Calu3 (cell line): ENCODE results near the gene LRRK1. TPM values are rescaled to one million over a fixed set of nuclear protein-coding genes. Genes with fewer than 3 reads are reported as not detected.

ENCODE experiments used
- BruUV-seq: library from RNA; stranded (reverse); fragments of 400-500 nt; replicated peaks from 2 replicates; lab custom pipeline; 2021; lab: Mats Ljungman, UMichigan
- CTCF ChIA-PET: fragments of 300-600 bp; sonication (Branson Sonifier 250); formaldehyde crosslinking; loops from one replicate; lab custom pipeline; 2022; ENCODE audit warnings: antibody characterized with exemption; lab: Charles Lee
- DNase-seq: peaks from one replicate; pipeline ENCODE4 v3.0.0; 2022
- H3K27ac Mint-ChIP-seq: one replicate; pipeline ENCODE4 v1.8.0; 2022; ENCODE audit warnings: mixed read lengths; ENCODE audit not compliant: unreplicated experiment
- H3K27me3 Mint-ChIP-seq: one replicate; pipeline ENCODE4 v1.8.0; 2022; ENCODE audit warnings: mixed read lengths; ENCODE audit not compliant: unreplicated experiment
- H3K36me3 Mint-ChIP-seq: one replicate; pipeline ENCODE4 v1.8.0; 2022; ENCODE audit warnings: mild to moderate bottlenecking, moderate library complexity, mixed read lengths; ENCODE audit not compliant: insufficient read depth, unreplicated experiment
- H3K4me1 Mint-ChIP-seq: one replicate; pipeline ENCODE4 v1.8.0; 2022; ENCODE audit warnings: mild to moderate bottlenecking, low read depth, mixed read lengths; ENCODE audit not compliant: unreplicated experiment
- H3K4me3 Mint-ChIP-seq: one replicate; pipeline ENCODE4 v1.8.0; 2022; ENCODE audit warnings: mild to moderate bottlenecking, low read depth, moderate library complexity, mixed read lengths; ENCODE audit not compliant: unreplicated experiment
- H3K9me3 Mint-ChIP-seq: one replicate; pipeline ENCODE4 v1.8.0; 2022; ENCODE audit warnings: low read depth, mixed read lengths; ENCODE audit not compliant: unreplicated experiment
- intact Hi-C: fragments of 100-400 bp; cut with micrococcal nuclease; formaldehyde crosslinking; loops from one replicate; pipeline ENCODE4 v1.10.0; 2022; ENCODE audit not compliant: unreplicated experiment
- total RNA-seq: library from RNA; stranded (reverse); gene quantifications from 2 replicates; pipeline ENCODE4 v1.2.3, GENCODE V29; 2022
- TF ChIP-seq, protein P1 (sequence below): fragments of 200-600 bp; IDR thresholded peaks from one replicate; pipeline ENCODE4 v1.8.0; 2022; ENCODE audit warnings: antibody characterized with exemption; ENCODE audit not compliant: unreplicated experiment

LRRK1 gene
- total RNA-seq, 1 experiment from 2014 or later: 21.3 TPM

DNA sequence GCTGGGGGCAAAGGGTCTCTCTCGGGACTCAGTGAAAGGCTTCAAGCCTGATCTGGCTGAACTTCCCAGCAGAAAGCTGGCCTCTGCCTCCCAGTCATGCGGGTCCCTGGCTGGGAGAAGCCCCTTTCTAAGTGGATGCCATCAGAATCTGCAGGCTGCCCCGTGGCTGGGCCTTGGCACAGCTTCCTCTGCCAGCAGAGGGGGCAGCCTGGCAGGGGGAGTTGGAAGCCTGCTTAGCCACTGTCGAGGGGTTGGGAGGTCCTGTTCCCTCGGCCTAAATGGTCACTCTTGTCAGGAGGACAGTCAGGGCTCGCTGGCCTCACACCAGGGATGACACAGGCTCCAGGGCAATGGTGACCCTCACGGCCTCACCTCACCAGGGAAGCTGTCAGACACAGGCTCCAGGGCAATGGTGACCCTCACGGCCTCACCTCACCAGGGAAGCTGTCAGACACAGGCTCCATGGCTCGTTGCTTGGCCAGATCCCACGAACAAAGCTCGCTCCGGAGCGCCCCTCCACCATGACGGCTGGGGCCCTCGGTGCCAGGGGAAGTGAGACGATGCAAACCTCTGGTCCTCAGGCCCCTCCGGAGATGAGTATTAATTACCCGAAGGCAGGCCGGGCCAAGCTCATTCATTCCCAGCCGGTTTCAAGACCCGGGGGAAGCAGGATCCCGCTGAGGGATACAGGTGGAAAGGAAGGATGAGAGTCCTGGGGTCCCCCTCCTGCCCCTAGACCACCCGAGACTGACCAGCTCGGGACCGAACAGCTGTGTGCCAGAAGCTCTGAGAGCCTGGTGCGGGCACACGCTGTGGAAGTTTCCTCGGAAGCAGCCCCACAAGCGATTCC lies 181.7 kb downstream of the LRRK1 start:
- no TSS peak for BruUV-seq
- Mint-ChIP-seq H3K36me3 (no peaks in the 10 kb centered on the region), H3K4me3 (no peak overlapping the region), H3K9me3 (peaks cover 4% of the 10 kb centered on the region), H3K4me1 (no peaks in the 10 kb centered on the region), H3K27me3 (peaks cover 13% of the 10 kb centered on the region), H3K27ac (no peak overlapping the region)
- intact Hi-C loops: no loop called here
- CTCF ChIA-PET: no interaction called here
- TF ChIP-seq, protein P1, sequence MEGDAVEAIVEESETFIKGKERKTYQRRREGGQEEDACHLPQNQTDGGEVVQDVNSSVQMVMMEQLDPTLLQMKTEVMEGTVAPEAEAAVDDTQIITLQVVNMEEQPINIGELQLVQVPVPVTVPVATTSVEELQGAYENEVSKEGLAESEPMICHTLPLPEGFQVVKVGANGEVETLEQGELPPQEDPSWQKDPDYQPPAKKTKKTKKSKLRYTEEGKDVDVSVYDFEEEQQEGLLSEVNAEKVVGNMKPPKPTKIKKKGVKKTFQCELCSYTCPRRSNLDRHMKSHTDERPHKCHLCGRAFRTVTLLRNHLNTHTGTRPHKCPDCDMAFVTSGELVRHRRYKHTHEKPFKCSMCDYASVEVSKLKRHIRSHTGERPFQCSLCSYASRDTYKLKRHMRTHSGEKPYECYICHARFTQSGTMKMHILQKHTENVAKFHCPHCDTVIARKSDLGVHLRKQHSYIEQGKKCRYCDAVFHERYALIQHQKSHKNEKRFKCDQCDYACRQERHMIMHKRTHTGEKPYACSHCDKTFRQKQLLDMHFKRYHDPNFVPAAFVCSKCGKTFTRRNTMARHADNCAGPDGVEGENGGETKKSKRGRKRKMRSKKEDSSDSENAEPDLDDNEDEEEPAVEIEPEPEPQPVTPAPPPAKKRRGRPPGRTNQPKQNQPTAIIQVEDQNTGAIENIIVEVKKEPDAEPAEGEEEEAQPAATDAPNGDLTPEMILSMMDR: no peak
- no peak for DNase-seq

DNA sequence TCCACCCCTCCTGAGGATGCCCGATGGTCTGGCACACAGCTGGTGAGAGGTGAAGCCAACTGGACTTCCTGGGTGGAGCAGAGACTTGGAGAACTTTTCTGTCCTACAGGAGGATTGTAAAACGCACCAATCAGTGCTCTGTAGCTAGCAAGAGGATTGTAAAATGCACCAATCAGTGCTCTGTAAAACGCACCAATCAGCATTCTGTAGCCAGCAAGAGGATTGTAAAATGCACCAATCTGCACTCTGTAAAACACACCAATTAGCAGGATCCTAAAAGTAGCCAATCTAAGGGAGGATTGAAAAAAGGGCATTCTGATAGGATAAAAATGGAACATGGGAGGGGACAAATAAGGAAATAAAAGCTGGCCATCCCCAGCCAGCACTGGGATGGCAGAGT lies 182.5 kb downstream of the LRRK1 start:
- H3K9me3 Mint-ChIP-seq: peaks cover 4% of the 10 kb centered on the region
- H3K36me3 Mint-ChIP-seq: no peaks in the 10 kb centered on the region
- intact Hi-C loops: no loop called here
- CTCF ChIA-PET: no interaction called here
- H3K4me3 Mint-ChIP-seq: no peak overlapping the region
- DNase-seq: no peak
- no peaks in the 10 kb centered on the region for H3K4me1 Mint-ChIP-seq
- TF ChIP-seq, protein P1: no peak
- H3K27me3 Mint-ChIP-seq: peaks cover 5% of the 10 kb centered on the region
- H3K27ac Mint-ChIP-seq: no peak overlapping the region
- BruUV-seq: no TSS peak

DNA sequence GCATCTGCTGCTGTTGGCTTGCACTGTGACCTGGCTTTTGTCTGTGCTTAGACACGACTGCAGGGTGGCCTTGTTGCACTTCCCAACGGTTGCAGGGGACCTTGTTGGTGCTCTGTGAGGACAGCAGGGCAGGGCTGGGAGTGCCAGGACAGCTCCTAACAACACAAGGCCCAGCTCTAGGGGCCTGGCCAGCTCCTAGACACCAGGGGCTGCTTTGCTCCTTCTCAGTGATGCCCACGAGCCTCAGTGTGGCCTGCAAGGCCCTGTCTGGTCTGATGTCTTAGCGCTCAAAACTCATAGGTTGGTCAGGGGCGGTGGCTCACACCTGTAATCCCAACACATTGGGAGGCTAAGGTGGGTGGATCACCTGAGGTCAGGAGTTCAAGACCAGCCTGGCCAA lies 183.6 kb downstream of the LRRK1 start:
- no peaks in the 10 kb centered on the region for H3K27me3 Mint-ChIP-seq
- CTCF ChIA-PET: no interaction called here
- intact Hi-C loops: no loop called here
- DNase-seq: no peak
- H3K4me3 Mint-ChIP-seq: no peak overlapping the region
- H3K27ac Mint-ChIP-seq: no peak overlapping the region
- H3K9me3 Mint-ChIP-seq: peaks cover 4% of the 10 kb centered on the region
- BruUV-seq: no TSS peak
- no peaks in the 10 kb centered on the region for H3K4me1 Mint-ChIP-seq
- TF ChIP-seq, protein P1: no peak
- H3K36me3 Mint-ChIP-seq: no peaks in the 10 kb centered on the region

DNA sequence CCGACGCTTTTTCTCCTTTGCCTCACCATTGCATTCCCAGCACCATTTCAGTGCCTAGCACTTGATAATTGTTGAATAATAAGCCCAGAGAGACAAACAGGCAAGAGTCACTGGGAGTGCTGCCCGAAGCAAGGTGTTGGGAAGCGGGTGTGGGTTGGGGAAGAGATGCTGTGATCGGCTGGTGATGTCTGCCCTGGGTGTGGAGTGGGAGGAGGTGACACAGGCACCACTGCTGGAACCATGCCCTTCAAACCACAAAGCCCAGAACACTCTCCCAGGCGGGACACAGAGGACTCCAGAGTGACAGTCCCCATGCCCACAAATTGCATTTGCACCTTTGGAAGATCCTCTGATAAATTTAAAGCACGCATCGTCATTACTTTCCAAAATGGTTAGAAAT lies 184.4 kb downstream of the LRRK1 start:
- intact Hi-C loops: no loop called here
- H3K4me1 Mint-ChIP-seq: no peaks in the 10 kb centered on the region
- H3K27me3 Mint-ChIP-seq: no peaks in the 10 kb centered on the region
- H3K9me3 Mint-ChIP-seq: peaks cover 4% of the 10 kb centered on the region
- TF ChIP-seq, protein P1: no peak
- BruUV-seq: no TSS peak
- CTCF ChIA-PET: no interaction called here
- DNase-seq: no peak
- H3K36me3 Mint-ChIP-seq: no peaks in the 10 kb centered on the region
- no peak overlapping the region for H3K27ac Mint-ChIP-seq
- H3K4me3 Mint-ChIP-seq: no peak overlapping the region
